ENCODE data around the gene CCNL1.

DNA sequence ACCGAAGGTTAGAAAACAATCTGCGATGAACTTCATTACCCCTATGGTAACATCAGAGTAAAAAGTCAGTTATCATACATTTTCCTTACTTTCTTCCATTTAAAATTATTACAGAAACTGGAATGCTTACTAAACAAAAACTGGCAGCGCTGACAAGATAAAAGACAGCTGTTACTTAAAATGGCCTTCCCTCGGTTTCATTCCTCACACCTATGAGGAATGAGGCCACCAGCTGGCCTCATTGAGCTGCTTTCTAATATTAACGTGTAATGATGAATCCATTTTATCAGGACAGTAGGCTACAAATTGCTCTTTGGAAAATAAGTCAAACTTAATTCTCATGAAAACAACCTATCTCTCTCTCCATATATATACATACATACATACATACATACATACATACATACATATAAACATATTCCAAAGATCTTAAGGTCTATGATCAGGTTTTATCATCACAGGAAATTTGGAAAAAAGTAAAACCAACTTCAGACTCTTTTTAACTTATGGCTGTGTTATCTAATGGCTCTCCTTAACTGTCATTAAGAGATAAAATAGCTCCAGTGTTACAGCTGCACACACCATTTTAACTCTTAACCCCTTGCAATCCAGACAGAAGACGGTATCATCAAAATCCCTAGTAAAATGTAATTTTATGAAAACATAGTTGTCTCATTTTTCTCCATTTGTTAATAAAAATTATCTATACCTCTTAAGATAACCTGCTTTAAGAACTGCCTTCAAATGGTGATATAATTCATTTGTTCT lies 5.2 kb downstream of the CCNL1 start:
- TF ChIP-seq CTCF (optimal IDR thresholded peaks at IDR 0.05 in 1 of 3, IDR thresholded peaks at IDR 0.05 in 1 of 3, conservative IDR thresholded peaks at IDR 0.05 in 1 of 3; ENCODE audit: extremely low read depth in 1 of 3, insufficient read depth in 2 of 3, low read length in 3 of 3) = no peak
- no peak for TF ChIP-seq EZH2 (IDR thresholded peaks at IDR 0.05; ENCODE audit: low read length)
